Measurements from ENCODE around the gene AUTS2.

Gene AUTS2

GRCh38 chr7:70005891-70006260, 407.6 kb downstream of the AUTS2 start:
- Histone ChIP-seq H3K9me3 (ENCODE audit: control insufficient read depth in 1 of 2, low read length in 2 of 2) (no peaks in the 10 kb centered on the region), H3K36me3 (ENCODE audit: control insufficient read depth in 1 of 2, insufficient read depth in 2 of 2, low read length in 2 of 2) (no peaks in the 10 kb centered on the region), H3K4me3 (ENCODE audit: low read depth in 1 of 2, low read length in 2 of 2) (no peak overlapping the region)

GRCh38 chr7:70006261-70006920, 408.1 kb downstream of the AUTS2 start:
- H3K27me3 ChIP-seq (ENCODE audit: control insufficient read depth in 1 of 2, insufficient read depth in 2 of 2, low read length in 2 of 2), result no peaks in the 10 kb centered on the region
- no peaks in the 10 kb centered on the region for H3K4me1 ChIP-seq (ENCODE audit: control insufficient read depth in 1 of 2, insufficient read depth in 2 of 2, low read length in 2 of 2)
- H3K27ac ChIP-seq (ENCODE audit: low read depth, low read length), result no peak overlapping the region
- H3K9me3 ChIP-seq (ENCODE audit: control insufficient read depth in 1 of 2, low read length in 2 of 2), result no peaks in the 10 kb centered on the region
- H3K9ac ChIP-seq (ENCODE audit: low read depth in 1 of 2, low read length in 2 of 2), result no peak overlapping the region
- no peak overlapping the region for H3K4me3 ChIP-seq (ENCODE audit: low read depth in 1 of 2, low read length in 2 of 2)
- no peaks in the 10 kb centered on the region for H3K36me3 ChIP-seq (ENCODE audit: control insufficient read depth in 1 of 2, insufficient read depth in 2 of 2, low read length in 2 of 2)

More at GRCh38 chr7:70005891-70006260, 407.6 kb downstream of the AUTS2 start:
- Histone ChIP-seq H3K27me3 (ENCODE audit: control insufficient read depth in 1 of 2, insufficient read depth in 2 of 2, low read length in 2 of 2) (no peaks in the 10 kb centered on the region), H3K4me1 (ENCODE audit: control insufficient read depth in 1 of 2, insufficient read depth in 2 of 2, low read length in 2 of 2) (no peaks in the 10 kb centered on the region), H3K27ac (ENCODE audit: low read depth, low read length) (no peak overlapping the region), H3K9ac (ENCODE audit: low read depth in 1 of 2, low read length in 2 of 2) (no peak overlapping the region)

GRCh38 chr7:70008466-70008865, 410.2 kb downstream of the AUTS2 start:
- Histone ChIP-seq H3K36me3 (ENCODE audit: control insufficient read depth in 1 of 2, insufficient read depth in 2 of 2, low read length in 2 of 2) (no peaks in the 10 kb centered on the region), H3K27me3 (ENCODE audit: control insufficient read depth in 1 of 2, insufficient read depth in 2 of 2, low read length in 2 of 2) (peaks cover 0 to 4% of the 10 kb centered on the region in 2 donors), H3K4me3 (ENCODE audit: low read depth in 1 of 2, low read length in 2 of 2) (no peak overlapping the region), H3K27ac (ENCODE audit: low read depth, low read length) (no peak overlapping the region), H3K9ac (ENCODE audit: low read depth in 1 of 2, low read length in 2 of 2) (no peak overlapping the region), H3K4me1 (ENCODE audit: control insufficient read depth in 1 of 2, insufficient read depth in 2 of 2, low read length in 2 of 2) (no peaks in the 10 kb centered on the region), H3K9me3 (ENCODE audit: control insufficient read depth in 1 of 2, low read length in 2 of 2) (no peaks in the 10 kb centered on the region)

- Histone ChIP-seq H3K4me3 (ENCODE audit: low read depth in 1 of 2, low read length in 2 of 2) (no peak overlapping the region), H3K27me3 (ENCODE audit: control insufficient read depth in 1 of 2, insufficient read depth in 2 of 2, low read length in 2 of 2) (peaks cover 0 to 4% of the 10 kb centered on the region in 2 donors), H3K36me3 (ENCODE audit: control insufficient read depth in 1 of 2, insufficient read depth in 2 of 2, low read length in 2 of 2) (no peaks in the 10 kb centered on the region), H3K9ac (ENCODE audit: low read depth in 1 of 2, low read length in 2 of 2) (no peak overlapping the region), H3K9me3 (ENCODE audit: control insufficient read depth in 1 of 2, low read length in 2 of 2) (no peaks in the 10 kb centered on the region), H3K27ac (ENCODE audit: low read depth, low read length) (no peak overlapping the region), H3K4me1 (ENCODE audit: control insufficient read depth in 1 of 2, insufficient read depth in 2 of 2, low read length in 2 of 2) (no peaks in the 10 kb centered on the region)
These were observed 416.4 kb downstream of the AUTS2 start for GRCh38 chr7:70014472-70015177.

- H3K9me3 ChIP-seq (ENCODE audit: control insufficient read depth in 1 of 2, low read length in 2 of 2), result no peaks in the 10 kb centered on the region
- no peak overlapping the region for H3K4me3 ChIP-seq (ENCODE audit: low read depth in 1 of 2, low read length in 2 of 2)
- no peaks in the 10 kb centered on the region for H3K4me1 ChIP-seq (ENCODE audit: control insufficient read depth in 1 of 2, insufficient read depth in 2 of 2, low read length in 2 of 2)
- peaks cover 0 to 4% of the 10 kb centered on the region in 2 donors for H3K27me3 ChIP-seq (ENCODE audit: control insufficient read depth in 1 of 2, insufficient read depth in 2 of 2, low read length in 2 of 2)
- H3K36me3 ChIP-seq (ENCODE audit: control insufficient read depth in 1 of 2, insufficient read depth in 2 of 2, low read length in 2 of 2), result no peaks in the 10 kb centered on the region
- no peak overlapping the region for H3K9ac ChIP-seq (ENCODE audit: low read depth in 1 of 2, low read length in 2 of 2)
- no peak overlapping the region for H3K27ac ChIP-seq (ENCODE audit: low read depth, low read length)
These were observed 417.1 kb downstream of the AUTS2 start for GRCh38 chr7:70015353-70015752.

GRCh38 chr7:70016044-70016770, 417.9 kb downstream of the AUTS2 start:
- H3K27me3 ChIP-seq (ENCODE audit: control insufficient read depth in 1 of 2, insufficient read depth in 2 of 2, low read length in 2 of 2), result peaks cover 0 to 4% of the 10 kb centered on the region in 2 donors
- no peaks in the 10 kb centered on the region for H3K4me1 ChIP-seq (ENCODE audit: control insufficient read depth in 1 of 2, insufficient read depth in 2 of 2, low read length in 2 of 2)
- H3K36me3 ChIP-seq (ENCODE audit: control insufficient read depth in 1 of 2, insufficient read depth in 2 of 2, low read length in 2 of 2), result no peaks in the 10 kb centered on the region
- no peak overlapping the region for H3K9ac ChIP-seq (ENCODE audit: low read depth in 1 of 2, low read length in 2 of 2)
- H3K27ac ChIP-seq (ENCODE audit: low read depth, low read length), result no peak overlapping the region
- no peaks in the 10 kb centered on the region for H3K9me3 ChIP-seq (ENCODE audit: control insufficient read depth in 1 of 2, low read length in 2 of 2)
- H3K4me3 ChIP-seq (ENCODE audit: low read depth in 1 of 2, low read length in 2 of 2), result no peak overlapping the region

- Histone ChIP-seq H3K9ac (ENCODE audit: low read depth in 1 of 2, low read length in 2 of 2) (no peak overlapping the region), H3K27me3 (ENCODE audit: control insufficient read depth in 1 of 2, insufficient read depth in 2 of 2, low read length in 2 of 2) (no peaks in the 10 kb centered on the region), H3K36me3 (ENCODE audit: control insufficient read depth in 1 of 2, insufficient read depth in 2 of 2, low read length in 2 of 2) (no peaks in the 10 kb centered on the region), H3K4me3 (ENCODE audit: low read depth in 1 of 2, low read length in 2 of 2) (no peak overlapping the region), H3K4me1 (ENCODE audit: control insufficient read depth in 1 of 2, insufficient read depth in 2 of 2, low read length in 2 of 2) (no peaks in the 10 kb centered on the region), H3K27ac (ENCODE audit: low read depth, low read length) (no peak overlapping the region), H3K9me3 (ENCODE audit: control insufficient read depth in 1 of 2, low read length in 2 of 2) (no peaks in the 10 kb centered on the region)
These were observed 419.1 kb downstream of the AUTS2 start for GRCh38 chr7:70017357-70017756.

GRCh38 chr7:70018700-70019099, 420.4 kb downstream of the AUTS2 start:
- Histone ChIP-seq H3K9ac (ENCODE audit: low read depth in 1 of 2, low read length in 2 of 2) (no peak overlapping the region), H3K27me3 (ENCODE audit: control insufficient read depth in 1 of 2, insufficient read depth in 2 of 2, low read length in 2 of 2) (no peaks in the 10 kb centered on the region), H3K4me3 (ENCODE audit: low read depth in 1 of 2, low read length in 2 of 2) (no peak overlapping the region), H3K27ac (ENCODE audit: low read depth, low read length) (no peak overlapping the region), H3K4me1 (ENCODE audit: control insufficient read depth in 1 of 2, insufficient read depth in 2 of 2, low read length in 2 of 2) (no peaks in the 10 kb centered on the region), H3K36me3 (ENCODE audit: control insufficient read depth in 1 of 2, insufficient read depth in 2 of 2, low read length in 2 of 2) (no peaks in the 10 kb centered on the region), H3K9me3 (ENCODE audit: control insufficient read depth in 1 of 2, low read length in 2 of 2) (no peaks in the 10 kb centered on the region)

GRCh38 chr7:70027867-70028266, 429.6 kb downstream of the AUTS2 start:
- Histone ChIP-seq H3K9me3 (ENCODE audit: control insufficient read depth in 1 of 2, low read length in 2 of 2) (no peaks in the 10 kb centered on the region), H3K27ac (ENCODE audit: low read depth, low read length) (no peak overlapping the region), H3K27me3 (ENCODE audit: control insufficient read depth in 1 of 2, insufficient read depth in 2 of 2, low read length in 2 of 2) (no peaks in the 10 kb centered on the region)

GRCh38 chr7:70028620-70029019, 430.3 kb downstream of the AUTS2 start:
- H3K36me3 ChIP-seq (ENCODE audit: control insufficient read depth in 1 of 2, insufficient read depth in 2 of 2, low read length in 2 of 2), result no peaks in the 10 kb centered on the region
- no peaks in the 10 kb centered on the region for H3K9me3 ChIP-seq (ENCODE audit: control insufficient read depth in 1 of 2, low read length in 2 of 2)
- no peak overlapping the region for H3K9ac ChIP-seq (ENCODE audit: low read depth in 1 of 2, low read length in 2 of 2)
- no peak overlapping the region for H3K27ac ChIP-seq (ENCODE audit: low read depth, low read length)
- H3K4me3 ChIP-seq (ENCODE audit: low read depth in 1 of 2, low read length in 2 of 2), result no peak overlapping the region
- H3K27me3 ChIP-seq (ENCODE audit: control insufficient read depth in 1 of 2, insufficient read depth in 2 of 2, low read length in 2 of 2), result no peaks in the 10 kb centered on the region
- H3K4me1 ChIP-seq (ENCODE audit: control insufficient read depth in 1 of 2, insufficient read depth in 2 of 2, low read length in 2 of 2), result no peaks in the 10 kb centered on the region

More at GRCh38 chr7:70027867-70028266, 429.6 kb downstream of the AUTS2 start:
- no peaks in the 10 kb centered on the region for H3K36me3 ChIP-seq (ENCODE audit: control insufficient read depth in 1 of 2, insufficient read depth in 2 of 2, low read length in 2 of 2)
- H3K4me3 ChIP-seq (ENCODE audit: low read depth in 1 of 2, low read length in 2 of 2), result no peak overlapping the region
- H3K4me1 ChIP-seq (ENCODE audit: control insufficient read depth in 1 of 2, insufficient read depth in 2 of 2, low read length in 2 of 2), result no peaks in the 10 kb centered on the region
- H3K9ac ChIP-seq (ENCODE audit: low read depth in 1 of 2, low read length in 2 of 2), result no peak overlapping the region
